HCT116 (cell line): ENCODE measurements around the gene HRH3. TPM values are rescaled to one million over a fixed set of nuclear protein-coding genes. Genes with fewer than 3 reads are reported as not detected.

Experiments
- ATAC-seq: fragments of 200-7000 bp; cut with Tn5 transposase; 2 replicates; pipeline ENCODE4 v1.9.1; 2020; ENCODE audit warnings: mild to moderate bottlenecking, moderate library complexity
- BruUV-seq: library from RNA; stranded (reverse); fragments of 400-500 nt; replicated peaks from 2 replicates; lab custom pipeline; 2021; lab: Mats Ljungman, UMichigan
- CTCF ChIA-PET: fragments of 300-600 bp; sonication (Branson Sonifier 250); formaldehyde crosslinking; loops from one replicate; lab custom pipeline; 2021; ENCODE audit warnings: antibody characterized with exemption; lab: Charles Lee
- POLR2A ChIA-PET: fragments of 300-600, 350-600 bp; sonication (Branson Sonifier 250); formaldehyde crosslinking; loops from one replicate; lab custom pipeline; 2021; ENCODE audit warnings: antibody characterized with exemption; lab: Charles Lee
- RAD21 ChIA-PET, 2 experiments: fragments of 300-600 bp; sonication (Branson Sonifier 250); formaldehyde crosslinking; loops; one replicate each; lab custom pipeline; 2023; ENCODE audit warnings: low total read pairs in 2 of 2; ENCODE audit not compliant: uncharacterized antibody in 2 of 2, unreplicated experiment in 2 of 2, low non-redundant PET in 1 of 2; lab: Charles Lee
- DNase-seq: peaks from one replicate; pipeline ENCODE4 v3.0.0-alpha.2; 2010; ENCODE audit warnings: low read depth, low spot score
- H2AFZ ChIP-seq: fragments of 200-600 bp; shearing (Covaris generic), sonication (generic); 2 replicates; pipeline ENCODE4 v1.6.1; 2017; ENCODE audit warnings: low read depth, mixed run types, mixed read lengths, antibody characterized with exemption, low read length; ENCODE audit not compliant: poor library complexity, severe bottlenecking
- H3K27ac ChIP-seq: 2 replicates; pipeline ENCODE4 v1.5.1; 2012; ENCODE audit warnings: low read depth, low read length
- H3K27me3 ChIP-seq: fragments of 200-600 bp; sonication (generic); 2 replicates; pipeline ENCODE4 v1.6.1; 2016; ENCODE audit warnings: mixed run types, low read length, mixed read lengths; ENCODE audit not compliant: insufficient read depth
- H3K36me3 ChIP-seq, 2 experiments: fragments of 200-500 bp in 1 of 2; fragments of 200-600 bp in 1 of 2; sonication (Bioruptor generic) in 1 of 2; sonication (generic) in 1 of 2; 2 replicates each; pipeline versions ENCODE4 v1.5.1 to v1.6.1; 2014 to 2016; ENCODE audit warnings: low read length in 2 of 2, inconsistent platforms in 1 of 2, mixed read lengths in 1 of 2, mixed run types in 1 of 2; ENCODE audit not compliant: insufficient read depth in 2 of 2, control insufficient read depth in 1 of 2
- H3K4me1 ChIP-seq, 2 experiments: fragments of 200-600 bp in 1 of 2; sonication (generic) in 1 of 2; 2 replicates each; pipeline versions ENCODE4 v1.5.1 to v1.6.1; 2012 to 2017; ENCODE audit warnings: low read length in 2 of 2, inconsistent platforms in 1 of 2, mild to moderate bottlenecking in 1 of 2, mixed read lengths in 1 of 2, mixed run types in 1 of 2, moderate library complexity in 1 of 2; ENCODE audit not compliant: insufficient read depth in 2 of 2, control insufficient read depth in 1 of 2
- H3K4me2 ChIP-seq: fragments of 200-600 bp; sonication (generic); 2 replicates; pipeline ENCODE4 v1.6.1; 2017; ENCODE audit warnings: mixed run types, low read length, mixed read lengths
- H3K4me3 ChIP-seq, 2 experiments: fragments of 200-600 bp in 1 of 2; sonication (generic) in 1 of 2; replicated peaks in 1 of 2; 2 replicates each; pipeline ENCODE4 v1.5.1; 2011 to 2016; ENCODE audit warnings: low read length in 2 of 2, control low read depth in 1 of 2, low read depth in 1 of 2, mild to moderate bottlenecking in 1 of 2, mixed read lengths in 1 of 2, mixed run types in 1 of 2
- H3K79me2 ChIP-seq: fragments of 200-600 bp; sonication (generic); 2 replicates; pipeline ENCODE4 v1.6.1; 2017; ENCODE audit warnings: mild to moderate bottlenecking, mixed run types, low read length, moderate library complexity, mixed read lengths; ENCODE audit not compliant: insufficient read depth
- H3K9ac ChIP-seq: fragments of 200-600 bp; sonication (generic); 2 replicates; pipeline ENCODE4 v1.6.1; 2016; ENCODE audit warnings: low read length, mixed read lengths
- H3K9me2 ChIP-seq: fragments of 200-600 bp; sonication (generic), shearing (Covaris generic); 2 replicates; pipeline ENCODE4 v1.6.1; 2017; ENCODE audit warnings: mixed run types, mild to moderate bottlenecking, moderate library complexity; ENCODE audit not compliant: insufficient read depth
- H3K9me3 ChIP-seq, 2 experiments: fragments of 200-500 bp in 1 of 2; fragments of 200-600 bp in 1 of 2; sonication (Bioruptor generic) in 1 of 2; sonication (generic) in 1 of 2; 2 replicates each; pipeline ENCODE4 v1.6.1; 2014 to 2017; ENCODE audit warnings: low read length in 2 of 2, mixed read lengths in 2 of 2, inconsistent platforms in 1 of 2, low read depth in 1 of 2, mild to moderate bottlenecking in 1 of 2, mixed run types in 1 of 2, moderate library complexity in 1 of 2; ENCODE audit not compliant: control insufficient read depth in 1 of 2, insufficient read depth in 1 of 2
- H4K20me1 ChIP-seq: fragments of 200-600 bp; sonication (generic), shearing (Covaris generic); 2 replicates; pipeline ENCODE4 v1.6.1; 2017; ENCODE audit warnings: mixed run types, mild to moderate bottlenecking, moderate library complexity; ENCODE audit not compliant: insufficient read depth
- CBX3 ChIP-seq: IDR thresholded peaks from 2 replicates; pipeline ENCODE4 v1.6.1; 2012; ENCODE audit warnings: low read depth
- CEBPB ChIP-seq: IDR thresholded peaks from 2 replicates; pipeline ENCODE4 v1.6.1; 2012; ENCODE audit warnings: low read depth
- EZH2 ChIP-seq: fragments of 200-600 bp; sonication (generic); IDR thresholded peaks from 2 replicates; pipeline ENCODE4 v1.6.1; 2017; ENCODE audit warnings: antibody characterized with exemption, mixed run types
- EZH2phosphoT487 ChIP-seq: fragments of 200-600 bp; IDR thresholded peaks from 2 replicates; pipeline ENCODE4 v1.6.1; 2018; ENCODE audit warnings: antibody characterized with exemption, borderline replicate concordance
- JUND ChIP-seq: IDR thresholded peaks from 2 replicates; pipeline ENCODE4 v1.6.1; 2012
- POLR2A ChIP-seq: IDR thresholded peaks from 2 replicates; pipeline ENCODE4 v1.7.0; 2011; ENCODE audit warnings: borderline replicate concordance; ENCODE audit not compliant: insufficient read depth, insufficient read length; ENCODE audit errors: extremely low read depth
- POLR2AphosphoS5 ChIP-seq: IDR thresholded peaks from 2 replicates; pipeline ENCODE4 v1.6.1; 2011; ENCODE audit warnings: mild to moderate bottlenecking, low read depth, low read length, moderate library complexity
- SIN3A ChIP-seq: IDR thresholded peaks from 2 replicates; pipeline ENCODE4 v1.6.1; 2012; ENCODE audit warnings: low read depth
- SP1 ChIP-seq: IDR thresholded peaks from 2 replicates; pipeline ENCODE4 v1.6.1; 2012; ENCODE audit warnings: low read depth
- SRF ChIP-seq: IDR thresholded peaks from 2 replicates; pipeline ENCODE4 v1.6.1; 2012; ENCODE audit warnings: low read depth
- ZNF274 ChIP-seq: fragments of 200-500 bp; sonication (Bioruptor generic); IDR thresholded peaks from 2 replicates; pipeline ENCODE4 v1.6.1; 2014; ENCODE audit warnings: mild to moderate bottlenecking, low read depth, low read length, inconsistent platforms
- intact Hi-C: fragments of 100-400 bp; cut with micrococcal nuclease; formaldehyde crosslinking; loops from 2 replicates; pipeline ENCODE4 v1.10.0; 2022
- total RNA-seq: library from RNA; stranded (reverse); gene quantifications from one replicate; pipeline ENCODE4 v1.2.1, GENCODE V29; 2021; ENCODE audit not compliant: unreplicated experiment
- TF ChIP-seq, protein P1 (sequence below): IDR thresholded peaks from 2 replicates; pipeline ENCODE4 v1.6.1; 2011; ENCODE audit warnings: mild to moderate bottlenecking, low read length, moderate library complexity; ENCODE audit not compliant: insufficient replicate concordance; ENCODE audit errors: extremely low read depth
- TF ChIP-seq, protein P2 (sequence below): IDR thresholded peaks from 2 replicates; pipeline ENCODE4 v1.6.1; 2012
- TF ChIP-seq, protein P3 (sequence below), 3 experiments: fragments of 200-600 bp in 1 of 3; sonication (generic) in 1 of 3; IDR thresholded peaks in 2 of 3; conservative IDR thresholded peaks in 1 of 3; 2 replicates each; pipeline ENCODE4 v1.5.1; 2012 to 2017; ENCODE audit warnings: low read depth in 2 of 3, low read length in 2 of 3, antibody characterized with exemption in 1 of 3, borderline replicate concordance in 1 of 3, control low read depth in 1 of 3, mild to moderate bottlenecking in 1 of 3, mixed read lengths in 1 of 3, mixed run types in 1 of 3, moderate library complexity in 1 of 3; ENCODE audit not compliant: insufficient read depth in 1 of 3

Gene HRH3
- total RNA-seq, 1 experiment from 2014 or later = not detected

DNA sequence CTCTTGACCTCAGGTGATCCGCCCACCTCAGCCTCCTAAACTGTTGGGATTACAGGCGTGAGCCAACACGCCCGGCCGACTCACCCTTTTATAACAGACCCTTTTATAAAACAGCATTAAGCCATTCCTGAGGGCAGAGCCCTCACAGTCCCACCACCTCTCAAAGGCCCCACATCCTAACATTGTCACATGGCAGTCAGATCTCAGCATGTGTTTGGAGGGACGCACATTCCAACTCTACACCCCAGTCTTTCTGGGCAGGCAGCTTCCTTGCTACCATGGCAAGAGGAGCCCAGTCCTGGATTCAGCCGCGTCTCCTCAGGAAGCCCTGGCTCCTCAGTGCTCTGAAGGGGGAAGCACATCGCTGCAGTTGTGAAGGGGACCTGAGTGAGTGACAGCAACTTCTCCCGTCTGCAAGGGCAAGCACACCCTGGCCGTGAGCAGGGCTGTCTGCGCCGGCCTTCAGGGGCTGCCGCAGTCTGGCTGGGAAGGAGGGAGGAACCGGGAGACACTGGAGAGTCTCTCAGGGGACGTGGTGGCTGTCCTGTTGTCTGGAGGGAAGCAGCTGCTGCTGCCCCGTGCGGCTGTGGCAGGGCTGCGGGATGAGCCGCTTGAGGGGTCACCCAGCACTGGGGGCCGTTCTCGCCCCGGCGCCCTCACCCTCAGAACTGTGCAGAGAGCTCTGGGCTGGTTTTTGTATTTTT lies 34.1 kb upstream of the HRH3 start:
- Histone ChIP-seq H3K4me1 (peaks cover 4 to 7% of the 10 kb centered on the region in 2 experiments; a peak in 2 of 4 replicates), H3K4me2 (no peak overlapping the region), H3K36me3 (no peaks in the 10 kb centered on the region; a peak in 1 of 4 replicates), H2AFZ (no peak overlapping the region), H4K20me1 (no peaks in the 10 kb centered on the region), H3K27me3 (no peaks in the 10 kb centered on the region), H3K9me3 (no peaks in the 10 kb centered on the region), H3K79me2 (peaks cover 18% of the 10 kb centered on the region; the same call in 1 of the 2 replicates), H3K4me3 (no peak overlapping the region), H3K9ac (no peak overlapping the region), H3K27ac (no peak overlapping the region), H3K9me2 (no peaks in the 10 kb centered on the region)
- DNase-seq (no peak), ATAC-seq (0 out of 2 replicates have a peak, but pooled peaks have one; percentile 17)
- intact Hi-C loops = no loop called here
- TF ChIP-seq SRF (no peak), EZH2phosphoT487 (no peak), POLR2A (no peak), ZNF274 (no peak), CBX3 (no peak), SIN3A (no peak), CEBPB (no peak), EZH2 (no peak), SP1 (no peak), JUND (no peak), POLR2AphosphoS5 (no peak)
- TF ChIP-seq, protein P1, sequence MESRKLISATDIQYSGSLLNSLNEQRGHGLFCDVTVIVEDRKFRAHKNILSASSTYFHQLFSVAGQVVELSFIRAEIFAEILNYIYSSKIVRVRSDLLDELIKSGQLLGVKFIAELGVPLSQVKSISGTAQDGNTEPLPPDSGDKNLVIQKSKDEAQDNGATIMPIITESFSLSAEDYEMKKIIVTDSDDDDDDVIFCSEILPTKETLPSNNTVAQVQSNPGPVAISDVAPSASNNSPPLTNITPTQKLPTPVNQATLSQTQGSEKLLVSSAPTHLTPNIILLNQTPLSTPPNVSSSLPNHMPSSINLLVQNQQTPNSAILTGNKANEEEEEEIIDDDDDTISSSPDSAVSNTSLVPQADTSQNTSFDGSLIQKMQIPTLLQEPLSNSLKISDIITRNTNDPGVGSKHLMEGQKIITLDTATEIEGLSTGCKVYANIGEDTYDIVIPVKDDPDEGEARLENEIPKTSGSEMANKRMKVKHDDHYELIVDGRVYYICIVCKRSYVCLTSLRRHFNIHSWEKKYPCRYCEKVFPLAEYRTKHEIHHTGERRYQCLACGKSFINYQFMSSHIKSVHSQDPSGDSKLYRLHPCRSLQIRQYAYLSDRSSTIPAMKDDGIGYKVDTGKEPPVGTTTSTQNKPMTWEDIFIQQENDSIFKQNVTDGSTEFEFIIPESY = no peak
- TF ChIP-seq, protein P2, sequence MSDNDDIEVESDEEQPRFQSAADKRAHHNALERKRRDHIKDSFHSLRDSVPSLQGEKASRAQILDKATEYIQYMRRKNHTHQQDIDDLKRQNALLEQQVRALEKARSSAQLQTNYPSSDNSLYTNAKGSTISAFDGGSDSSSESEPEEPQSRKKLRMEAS = no peak
- TF ChIP-seq, protein P3, sequence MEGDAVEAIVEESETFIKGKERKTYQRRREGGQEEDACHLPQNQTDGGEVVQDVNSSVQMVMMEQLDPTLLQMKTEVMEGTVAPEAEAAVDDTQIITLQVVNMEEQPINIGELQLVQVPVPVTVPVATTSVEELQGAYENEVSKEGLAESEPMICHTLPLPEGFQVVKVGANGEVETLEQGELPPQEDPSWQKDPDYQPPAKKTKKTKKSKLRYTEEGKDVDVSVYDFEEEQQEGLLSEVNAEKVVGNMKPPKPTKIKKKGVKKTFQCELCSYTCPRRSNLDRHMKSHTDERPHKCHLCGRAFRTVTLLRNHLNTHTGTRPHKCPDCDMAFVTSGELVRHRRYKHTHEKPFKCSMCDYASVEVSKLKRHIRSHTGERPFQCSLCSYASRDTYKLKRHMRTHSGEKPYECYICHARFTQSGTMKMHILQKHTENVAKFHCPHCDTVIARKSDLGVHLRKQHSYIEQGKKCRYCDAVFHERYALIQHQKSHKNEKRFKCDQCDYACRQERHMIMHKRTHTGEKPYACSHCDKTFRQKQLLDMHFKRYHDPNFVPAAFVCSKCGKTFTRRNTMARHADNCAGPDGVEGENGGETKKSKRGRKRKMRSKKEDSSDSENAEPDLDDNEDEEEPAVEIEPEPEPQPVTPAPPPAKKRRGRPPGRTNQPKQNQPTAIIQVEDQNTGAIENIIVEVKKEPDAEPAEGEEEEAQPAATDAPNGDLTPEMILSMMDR (IDR thresholded peaks at IDR 0.05 in 2 of 3, conservative IDR thresholded peaks at IDR 0.05 in 1 of 3; ENCODE audit: borderline replicate concordance in 1 of 3, insufficient read depth in 1 of 3, low read depth in 2 of 3, low read length in 2 of 3) = no peak
- ChIA-PET POLR2A (no interaction called here), RAD21 (no interaction called here), CTCF (no interaction called here)
- BruUV-seq = no TSS peak
